ENCODE results near the gene CD244. TPM values are rescaled to one million over a fixed set of nuclear protein-coding genes. Genes with fewer than 3 reads are reported as not detected.

CD244 gene
- polyA plus RNA-seq, 3 donors, result 0.16 to 0.40 (median 0.29) TPM

DNA sequence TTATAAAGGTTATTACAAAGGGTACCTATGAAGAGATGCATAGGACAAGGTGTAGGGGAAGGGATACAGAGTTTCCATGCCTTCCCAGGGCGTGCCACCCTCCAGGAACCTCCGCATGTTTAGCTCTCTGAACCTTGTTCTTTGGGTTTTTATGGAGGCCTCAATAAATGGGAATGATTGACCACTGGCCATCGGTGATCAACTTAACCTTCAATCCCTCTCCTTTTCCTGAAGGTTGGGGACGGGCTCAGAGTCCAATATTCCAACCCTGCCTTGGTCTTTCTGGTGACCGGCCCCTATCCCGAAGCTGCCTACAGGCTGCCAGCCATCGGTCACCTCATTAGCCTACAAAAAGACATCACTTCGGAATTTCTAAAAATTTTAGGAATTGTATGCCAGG lies 11.7 kb downstream of the CD244 start:
- no peak for DNase-seq (ENCODE audit: low read depth in 3 of 3, low spot score in 2 of 3)

DNA sequence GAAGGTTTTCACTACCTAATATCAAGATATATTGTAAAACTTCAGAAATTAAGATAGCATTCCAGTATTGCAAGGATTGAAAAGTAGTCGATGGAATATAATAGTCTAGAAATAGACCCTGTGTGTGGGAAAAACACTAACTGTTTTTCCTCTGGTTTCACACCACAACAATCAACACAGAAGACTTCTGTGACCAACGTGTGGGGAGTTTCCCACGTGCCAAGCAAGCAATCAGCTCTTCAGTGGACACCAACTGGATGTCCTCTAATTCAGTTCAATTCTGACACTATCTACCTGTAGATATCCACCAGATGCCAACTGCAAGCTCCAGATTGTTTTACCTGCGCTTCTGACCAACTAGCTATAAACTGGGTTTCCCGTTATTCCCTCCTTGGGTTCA lies 12.1 kb downstream of the CD244 start:
- DNase-seq (ENCODE audit: low read depth in 3 of 3, low spot score in 2 of 3), result no peak

DNA sequence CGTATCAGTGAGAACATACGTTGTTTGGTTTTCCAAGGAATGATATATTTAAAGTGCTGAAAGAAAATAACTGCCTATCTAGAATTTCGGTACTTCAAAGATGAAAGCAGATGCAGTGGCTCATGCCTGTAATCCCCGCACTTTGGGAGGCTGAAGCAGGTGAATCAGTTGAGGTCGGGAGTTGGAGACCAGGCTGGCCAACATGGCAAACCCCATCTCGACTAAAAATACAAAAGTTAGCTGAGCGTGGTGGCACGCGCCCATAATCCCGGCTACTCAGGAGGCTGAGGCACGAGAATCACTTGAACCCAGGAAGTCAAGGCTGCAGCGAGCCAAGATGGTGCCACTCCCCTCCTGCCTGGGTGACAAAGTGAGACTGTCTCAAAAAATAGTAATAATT lies 16.4 kb downstream of the CD244 start:
- DNase-seq (ENCODE audit: low read depth in 3 of 3, low spot score in 2 of 3), result no peak

DNA sequence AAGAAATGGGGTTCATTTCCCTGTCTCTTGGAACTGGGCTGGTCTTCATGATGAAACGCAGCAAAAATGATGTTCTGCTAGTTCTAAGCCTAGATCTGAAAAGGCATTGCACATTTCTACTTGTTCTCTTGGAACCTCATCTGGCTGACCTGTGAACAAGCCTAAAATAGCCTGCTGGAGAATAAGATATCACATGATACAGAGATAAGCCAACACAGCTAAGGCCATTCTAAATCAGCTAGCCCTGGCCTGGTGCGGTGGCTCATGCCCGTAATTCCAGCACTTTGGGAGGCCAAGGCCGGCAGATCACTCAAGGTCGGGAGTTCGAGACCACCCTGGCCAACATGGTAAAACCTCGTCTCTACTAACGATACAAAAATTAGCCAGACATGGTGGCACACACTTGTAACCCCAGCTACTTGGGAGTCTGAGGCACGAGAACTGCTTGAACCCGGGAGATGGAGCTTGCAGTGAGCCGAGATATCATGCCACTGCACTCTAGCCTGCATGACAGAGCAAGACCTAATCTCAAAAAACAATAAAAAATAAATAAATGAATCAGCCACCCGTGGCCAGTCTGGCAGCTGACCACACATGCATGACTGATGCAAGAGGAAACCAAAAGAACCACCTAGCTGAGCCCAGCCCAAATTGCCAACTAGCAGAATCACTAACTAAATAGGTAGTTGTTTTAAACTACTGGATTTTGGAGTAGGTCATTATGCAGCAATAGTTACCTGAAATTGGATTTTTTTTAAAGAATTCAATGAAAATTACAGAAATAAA lies 18.0 kb downstream of the CD244 start:
- DNase-seq (ENCODE audit: low read depth in 3 of 3, low spot score in 2 of 3), result no peak

DNA sequence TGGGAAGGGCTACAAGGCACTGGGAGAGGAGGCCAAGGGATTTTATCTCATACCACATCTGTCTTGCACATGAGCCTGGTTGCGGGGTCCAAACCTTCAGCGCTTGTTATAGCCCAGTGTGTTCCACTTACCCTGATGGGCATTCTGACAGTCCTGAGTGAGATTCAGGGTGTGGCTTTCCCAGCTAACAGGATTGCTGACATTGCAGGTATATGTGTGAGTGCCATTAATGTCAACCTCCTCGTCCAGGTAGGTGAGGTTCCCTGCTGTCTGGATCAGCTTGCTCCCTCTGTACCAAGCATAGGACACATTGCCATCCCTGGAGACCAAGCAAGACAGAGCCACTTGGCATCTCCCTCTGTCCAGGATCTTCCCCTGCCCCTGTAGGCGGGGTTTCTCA lies 21.6 kb downstream of the CD244 start:
- DNase-seq (ENCODE audit: low read depth in 3 of 3, low spot score in 2 of 3), result no peak

DNA sequence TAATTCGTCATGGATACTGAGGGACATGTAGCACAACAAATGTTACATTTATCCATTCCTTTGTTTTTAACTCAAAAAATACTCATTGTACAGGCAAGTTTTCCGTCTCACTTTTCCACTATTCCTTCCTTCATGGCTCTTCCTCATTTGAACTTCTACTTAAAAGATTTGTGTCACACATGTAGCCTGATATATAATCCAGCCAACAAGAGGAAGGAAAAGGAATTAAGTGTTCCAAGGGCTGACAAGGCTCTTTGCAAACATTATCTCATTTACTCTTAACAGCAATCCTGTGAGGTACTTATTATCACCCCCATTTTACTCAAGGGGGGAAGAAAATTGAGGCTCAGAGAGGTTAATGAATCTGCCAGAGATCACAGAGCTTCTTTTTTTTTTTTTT lies 22.9 kb downstream of the CD244 start:
- DNase-seq (ENCODE audit: low read depth in 3 of 3, low spot score in 2 of 3), result no peak

DNA sequence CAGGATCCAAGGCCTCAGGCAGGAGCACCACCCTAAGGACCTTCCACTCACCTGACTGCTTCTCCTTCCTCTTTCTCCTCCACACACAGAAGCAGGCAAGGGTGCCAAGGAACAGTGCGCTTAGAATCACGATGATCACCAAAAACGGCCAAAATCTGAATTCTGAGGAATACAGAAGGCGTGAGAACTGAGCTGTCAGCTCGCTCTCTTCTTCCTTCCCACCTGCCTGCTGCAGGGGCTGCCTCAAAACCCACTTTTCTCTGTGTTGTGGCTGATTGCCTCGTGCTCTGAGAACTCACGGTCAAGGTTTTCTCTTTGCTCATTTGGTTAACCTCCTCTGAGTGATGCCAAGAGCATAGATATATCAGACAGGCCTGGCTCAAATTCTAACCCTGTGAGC lies 23.8 kb downstream of the CD244 start:
- no peak for DNase-seq (ENCODE audit: low read depth in 3 of 3, low spot score in 2 of 3)

DNA sequence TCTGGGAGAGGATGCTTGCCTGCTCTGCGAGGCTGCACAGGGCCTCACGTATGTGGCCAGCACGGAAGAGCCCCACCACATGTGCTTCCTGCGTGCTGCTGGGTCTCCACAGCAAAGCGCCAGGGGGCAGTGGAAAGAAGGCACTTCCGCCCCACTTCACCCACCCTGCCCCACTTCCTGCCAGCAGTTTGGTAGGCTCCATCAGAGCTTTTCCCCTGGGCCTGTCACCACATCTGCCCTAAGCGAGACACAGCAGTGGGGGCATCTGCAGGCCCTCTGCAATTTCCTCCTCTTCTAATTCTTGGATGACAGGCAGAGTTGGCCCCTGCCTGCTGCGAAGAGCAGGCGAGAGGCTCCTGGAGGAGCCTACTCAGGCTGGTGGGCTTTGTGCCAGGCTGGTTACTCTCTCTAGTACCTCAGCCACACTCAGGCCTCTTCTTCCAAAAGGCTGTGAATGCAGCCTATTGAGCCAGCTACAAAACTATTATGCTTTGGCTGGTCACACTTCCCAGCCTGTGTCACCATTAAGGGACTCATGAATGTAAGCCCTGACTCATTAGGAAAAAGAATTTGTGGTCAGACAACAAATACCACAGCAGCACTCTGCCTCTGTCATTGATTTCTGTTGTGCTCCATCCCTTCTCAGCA lies 25.0 kb downstream of the CD244 start:
- no peak for DNase-seq (ENCODE audit: low read depth in 3 of 3, low spot score in 2 of 3)

- DNase-seq (ENCODE audit: low read depth in 3 of 3, low spot score in 2 of 3), result no peak
Measured at GRCh38 chr1:160836981-160837557, 25.6 kb downstream of the CD244 start.

DNA sequence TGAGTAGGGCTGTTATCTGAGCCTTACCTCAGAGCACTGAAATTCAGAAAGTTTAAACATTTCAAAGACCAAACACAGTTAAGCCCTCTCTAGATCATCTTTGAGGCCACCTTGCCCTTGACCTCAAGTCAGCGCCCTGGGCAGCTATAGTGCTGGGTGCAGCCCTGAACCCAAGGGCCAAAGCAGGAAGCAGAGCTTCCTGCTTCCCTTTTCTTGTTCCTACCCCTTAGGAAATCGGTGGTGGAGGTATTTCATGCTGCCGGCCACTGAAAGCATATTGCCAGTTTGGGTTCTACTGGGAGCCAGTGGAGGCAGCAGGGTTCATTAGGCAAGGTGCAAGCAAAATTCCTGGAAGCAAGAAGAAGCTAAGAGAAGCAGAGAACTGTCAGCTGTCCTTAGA lies 26.1 kb downstream of the CD244 start:
- no peak for DNase-seq (ENCODE audit: low read depth in 3 of 3, low spot score in 2 of 3)

GRCh38 chr1:160835751-160836150 lies 26.9 kb downstream of the CD244 start:
- no peak for DNase-seq (ENCODE audit: low read depth in 3 of 3, low spot score in 2 of 3)

DNA sequence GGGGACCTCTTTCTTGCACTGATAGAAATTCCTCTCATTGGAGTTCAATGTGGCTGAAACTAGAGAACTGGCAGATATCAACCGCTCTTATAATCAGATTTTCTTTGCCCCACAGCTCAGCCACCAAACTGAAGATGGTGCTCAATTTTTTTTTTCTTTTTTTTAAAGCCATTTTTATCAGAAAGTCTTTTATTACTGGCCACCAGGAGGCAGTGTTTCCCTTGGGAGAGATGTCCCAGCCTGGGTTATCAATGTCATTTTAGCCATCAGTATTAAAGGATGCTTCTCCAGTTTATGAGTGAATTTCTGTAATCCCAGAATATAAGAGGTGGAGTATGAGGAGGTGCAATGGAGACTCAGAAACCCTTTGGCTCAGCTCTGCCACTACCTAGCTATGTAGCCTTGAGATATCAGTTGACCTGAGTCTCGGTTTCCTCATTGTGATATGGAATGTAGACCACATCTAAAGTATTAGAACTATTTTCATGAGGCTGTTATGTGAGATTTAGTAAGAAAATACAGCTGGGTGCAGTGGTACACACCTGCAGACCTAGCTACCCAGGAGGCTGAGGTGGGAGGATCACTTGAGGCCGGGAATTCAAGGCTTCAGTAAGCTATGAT lies 27.6 kb downstream of the CD244 start:
- DNase-seq (ENCODE audit: low read depth in 3 of 3, low spot score in 2 of 3), result peak in 1 of 3 donors; percentile 10

DNA sequence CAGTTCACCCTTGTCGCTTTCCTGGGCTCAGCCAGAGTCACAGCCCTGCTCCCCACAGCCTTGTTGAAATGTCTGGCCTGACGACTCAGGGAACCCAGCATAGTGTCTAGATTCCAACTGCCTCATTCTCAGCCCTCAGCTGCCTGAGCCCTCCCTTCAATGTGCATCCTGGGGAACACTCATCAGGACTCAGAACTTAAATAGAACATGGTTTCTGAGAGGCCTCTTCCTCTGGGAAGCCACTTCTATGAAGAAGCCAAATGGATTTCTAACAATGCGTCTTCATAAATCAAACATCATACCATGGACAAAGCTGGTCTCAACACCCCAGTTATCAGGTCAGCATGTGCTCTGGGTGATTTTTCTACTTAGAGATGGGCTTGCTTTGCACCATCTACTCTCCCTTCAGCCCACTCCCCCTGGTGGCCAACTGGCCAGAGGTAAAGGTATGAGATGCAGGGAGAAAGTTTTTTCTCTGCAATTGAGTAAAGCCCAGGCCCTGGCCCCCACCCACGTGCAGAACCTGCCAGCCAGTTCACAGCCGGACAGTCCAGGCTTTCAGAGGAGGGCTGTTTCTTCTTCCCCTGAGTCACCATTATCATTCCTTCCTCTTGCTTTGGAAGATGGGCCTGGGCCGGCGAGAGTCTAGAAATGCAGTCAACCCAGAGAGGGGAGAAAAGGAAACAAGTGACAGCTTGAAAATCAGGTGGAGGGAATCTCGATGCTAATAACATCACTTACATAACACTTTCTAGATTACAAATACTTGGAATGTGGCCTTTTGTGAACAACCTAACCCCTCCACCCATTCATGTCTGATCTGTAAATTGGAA lies 32.1 kb downstream of the CD244 start:
- peak in 2 of 3 donors; percentile 13 to 19 for DNase-seq (ENCODE audit: low read depth in 3 of 3, low spot score in 2 of 3)

DNA sequence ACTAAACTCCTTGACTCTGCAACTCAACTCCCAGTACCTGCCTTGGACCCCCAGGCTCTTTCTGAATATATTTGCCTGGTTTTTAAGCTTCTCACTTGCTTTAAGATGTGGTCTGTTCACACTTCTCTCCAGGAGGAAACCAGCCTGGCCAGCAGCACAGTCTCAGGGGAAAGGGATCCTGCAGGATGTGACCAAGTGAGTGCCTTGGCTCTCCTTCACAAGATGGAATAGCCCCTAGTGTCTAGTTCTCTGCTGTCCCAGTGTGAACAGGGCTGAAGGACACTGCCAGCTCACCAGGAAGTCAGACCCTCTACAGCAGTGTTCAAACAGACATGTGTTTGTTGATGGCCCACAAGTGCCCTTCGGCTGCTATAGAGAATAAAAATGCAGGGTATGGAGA lies 32.9 kb downstream of the CD244 start:
- no peak for DNase-seq (ENCODE audit: low read depth in 3 of 3, low spot score in 2 of 3)

GRCh38 chr1:160827418-160827817 lies 35.3 kb downstream of the CD244 start:
- no peak for DNase-seq (ENCODE audit: low read depth in 3 of 3, low spot score in 2 of 3)

DNA sequence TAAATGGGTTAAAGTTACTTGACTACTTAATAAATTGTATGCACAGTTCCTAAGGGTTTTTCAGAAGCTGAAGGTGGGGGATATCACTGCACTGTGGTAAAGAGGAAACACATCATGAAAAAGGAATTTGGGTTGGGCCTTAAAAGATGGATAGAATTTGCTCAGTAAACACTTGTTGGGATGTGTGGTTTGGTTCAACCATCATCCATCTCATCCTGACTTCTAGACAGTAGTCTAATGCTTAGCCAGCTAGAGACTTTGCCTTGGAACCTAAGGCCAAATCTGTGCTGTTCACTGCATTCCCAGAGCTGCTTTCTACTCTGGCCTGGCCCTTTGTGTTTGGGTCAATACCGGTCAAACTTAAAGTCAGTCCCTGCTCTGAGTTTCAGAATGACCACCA lies 36.1 kb downstream of the CD244 start:
- DNase-seq (ENCODE audit: low read depth in 3 of 3, low spot score in 2 of 3), result no peak

DNA sequence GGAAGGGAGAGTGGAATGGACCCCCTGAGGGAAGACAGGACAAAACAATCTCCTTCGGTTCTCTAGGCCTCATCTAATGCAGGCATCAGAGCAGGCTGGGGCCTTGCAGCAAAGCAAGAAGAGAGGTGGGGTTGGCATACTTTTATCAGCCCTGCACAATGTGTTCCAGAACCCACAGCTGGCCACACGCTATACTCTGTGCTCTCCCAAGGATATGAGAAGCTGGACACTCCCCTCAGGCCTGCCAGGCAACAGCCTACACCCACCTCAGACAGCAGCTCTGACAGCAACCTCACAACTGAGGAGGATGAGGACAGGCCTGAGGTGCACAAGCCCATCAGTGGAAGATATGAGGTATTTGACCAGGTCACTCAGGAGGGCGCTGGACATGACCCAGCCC lies 39.4 kb downstream of the CD244 start:
- DNase-seq (ENCODE audit: low read depth in 3 of 3, low spot score in 2 of 3), result no peak

DNA sequence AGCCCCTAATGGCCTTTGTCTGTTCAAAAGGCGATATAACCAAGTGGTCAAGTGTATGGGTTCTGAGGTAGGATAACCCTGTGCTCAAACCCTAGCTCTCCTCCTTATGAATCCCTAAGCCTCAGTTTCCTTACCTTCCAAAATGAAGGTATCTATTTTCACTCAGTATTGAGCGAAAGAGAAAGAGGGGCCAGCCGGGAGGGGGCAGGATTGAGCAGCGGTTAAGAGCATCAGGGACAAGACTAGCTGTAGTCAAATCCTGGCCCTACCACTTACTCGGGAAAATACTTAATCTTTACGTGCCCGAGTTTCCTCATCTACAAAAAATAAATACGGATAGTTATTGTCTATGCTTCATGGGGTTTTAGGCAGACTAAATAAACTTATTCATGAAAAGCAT lies 41.1 kb downstream of the CD244 start:
- no peak for DNase-seq (ENCODE audit: low read depth in 3 of 3, low spot score in 2 of 3)

GRCh38 chr1:160819186-160819585 lies 43.5 kb downstream of the CD244 start:
- no peak for DNase-seq (ENCODE audit: low read depth in 3 of 3, low spot score in 2 of 3)

DNA sequence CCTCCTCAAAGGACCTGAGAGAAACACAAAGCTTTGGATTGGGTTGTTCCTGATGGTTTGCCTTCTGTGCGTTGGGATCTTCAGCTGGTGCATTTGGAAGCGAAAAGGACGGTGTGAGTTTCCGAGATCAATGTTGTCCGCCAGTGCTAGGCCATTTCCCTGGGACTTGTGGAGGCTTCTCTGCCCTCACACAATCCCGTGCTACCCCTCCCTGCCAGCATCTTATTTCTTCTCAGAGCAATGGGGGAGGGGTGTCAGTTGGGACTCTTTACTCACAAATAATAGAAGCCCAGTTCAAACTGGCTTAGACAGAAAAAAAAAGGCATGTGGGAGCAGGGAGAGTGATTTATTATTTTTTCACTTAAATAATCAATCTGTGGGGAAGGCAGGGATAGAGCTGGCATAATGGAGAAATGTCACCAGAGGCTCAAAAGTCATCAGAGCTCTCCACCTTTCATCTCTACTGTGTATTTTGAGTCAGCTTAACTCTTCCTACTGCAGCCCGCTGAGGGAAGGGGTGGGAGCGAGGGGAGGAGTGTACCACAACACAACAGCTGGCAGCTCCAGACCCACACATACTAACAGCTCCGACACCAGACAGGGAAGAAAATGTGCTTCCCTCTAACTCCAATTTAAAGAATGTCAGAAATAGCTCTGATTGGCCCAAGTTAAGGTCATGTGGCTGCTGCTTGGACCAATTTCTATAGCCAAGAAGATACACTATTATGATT lies 44.3 kb downstream of the CD244 start:
- no peak for DNase-seq (ENCODE audit: low read depth in 3 of 3, low spot score in 2 of 3)
